Measurements from ENCODE around the gene HAPLN3. TPM values are rescaled to one million over a fixed set of nuclear protein-coding genes. Genes with fewer than 3 reads are reported as not detected.

HAPLN3 gene
- total RNA-seq, 1 donor from 2014 or later, result 5.6 TPM

- ATAC-seq, result no peak
These were observed 36.4 kb downstream of the HAPLN3 start for GRCh38 chr15:88858934-88859333.

DNA sequence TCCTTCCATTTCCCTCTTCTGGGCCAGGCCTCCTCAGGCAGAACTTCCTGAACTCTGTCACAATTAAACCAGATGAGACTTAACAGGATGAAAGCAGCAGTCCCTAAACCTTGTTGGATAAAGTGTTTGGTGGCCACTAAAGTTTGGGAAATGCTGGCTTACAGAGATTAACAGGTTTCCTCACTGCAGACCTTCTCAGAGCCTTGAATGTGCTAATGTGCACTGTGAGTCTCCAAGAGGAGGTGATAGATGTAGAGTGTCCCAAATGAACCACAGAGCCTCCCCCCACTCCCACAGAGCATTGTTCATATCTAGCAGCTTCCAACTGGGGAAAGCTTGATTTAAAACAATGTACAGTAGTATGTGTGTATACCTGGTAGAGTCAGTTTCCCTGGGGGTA, 42.9 kb downstream of the HAPLN3 start:
- ATAC-seq, result no peak

GRCh38 chr15:88849376-88850072, 45.8 kb downstream of the HAPLN3 start:
- no peak for ATAC-seq

DNA sequence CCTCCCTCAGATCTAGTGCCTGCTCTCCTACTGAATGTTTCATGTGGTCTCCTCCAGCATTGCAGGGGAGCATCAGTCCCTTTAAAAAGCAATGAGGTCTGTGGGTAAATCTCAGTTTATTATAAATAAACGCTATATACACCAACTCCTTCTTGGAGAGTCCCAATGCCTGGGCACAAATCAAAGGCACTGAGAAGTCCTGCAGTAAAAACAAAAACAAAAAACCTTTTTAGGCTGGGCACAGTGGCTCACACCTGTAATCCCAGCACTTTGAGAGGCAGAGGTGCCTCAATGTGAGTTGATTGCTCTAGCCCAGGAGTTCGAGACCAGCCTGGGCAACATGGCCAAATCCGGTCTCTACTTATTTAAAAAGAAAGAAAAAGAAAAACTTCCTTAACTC, 47.1 kb downstream of the HAPLN3 start:
- ATAC-seq, result no peak

DNA sequence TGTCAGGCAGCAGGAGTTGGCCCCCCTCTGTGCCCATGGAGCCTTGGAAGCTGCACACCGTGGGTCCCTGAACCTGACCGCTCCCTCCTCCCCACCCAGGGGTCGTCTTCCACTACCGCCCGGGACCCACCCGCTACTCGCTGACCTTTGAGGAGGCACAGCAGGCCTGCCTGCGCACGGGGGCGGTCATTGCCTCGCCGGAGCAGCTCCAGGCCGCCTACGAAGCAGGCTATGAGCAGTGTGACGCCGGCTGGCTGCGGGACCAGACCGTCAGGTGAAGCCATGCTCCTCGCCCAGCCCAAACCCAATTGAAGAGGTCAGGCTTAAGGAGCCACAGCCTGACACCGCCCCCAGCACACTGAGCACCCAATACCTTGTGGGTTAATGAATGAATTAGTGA, 48.2 kb downstream of the HAPLN3 start:
- no peak for ATAC-seq

- no peak for ATAC-seq
These were observed 49.7 kb downstream of the HAPLN3 start for GRCh38 chr15:88845616-88846015.

DNA sequence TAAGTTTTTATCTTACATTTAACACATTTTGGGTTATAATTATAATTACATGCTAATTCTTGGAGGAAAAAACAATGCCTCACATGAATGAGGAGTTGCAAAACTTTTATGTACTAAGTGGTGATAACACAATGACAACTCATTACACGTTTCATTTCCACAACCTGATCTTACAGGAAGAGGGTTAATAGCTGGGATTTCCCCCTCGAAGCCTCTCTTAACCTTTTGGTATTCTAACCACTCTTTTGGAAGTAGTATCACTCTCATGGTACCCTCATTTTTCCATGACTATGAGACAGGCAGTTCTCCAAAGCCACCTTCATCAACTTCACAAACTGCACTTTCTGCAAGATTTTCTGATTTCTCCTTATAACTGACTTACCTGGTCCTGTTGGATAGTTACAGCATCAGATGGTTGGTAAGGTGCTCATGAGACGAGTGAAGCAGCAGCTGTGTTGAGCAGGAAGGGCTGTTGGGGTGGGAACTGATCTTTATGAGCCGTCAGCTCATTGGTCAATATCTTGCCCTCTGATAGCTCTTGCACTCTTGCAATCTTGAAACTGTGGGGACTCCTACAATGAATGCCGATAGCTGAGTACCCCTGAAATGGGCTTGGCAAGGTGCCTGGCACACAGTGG, 50.5 kb downstream of the HAPLN3 start:
- no peak for ATAC-seq

- ATAC-seq, result no peak
These were observed 52.0 kb downstream of the HAPLN3 start for GRCh38 chr15:88843334-88843733.

DNA sequence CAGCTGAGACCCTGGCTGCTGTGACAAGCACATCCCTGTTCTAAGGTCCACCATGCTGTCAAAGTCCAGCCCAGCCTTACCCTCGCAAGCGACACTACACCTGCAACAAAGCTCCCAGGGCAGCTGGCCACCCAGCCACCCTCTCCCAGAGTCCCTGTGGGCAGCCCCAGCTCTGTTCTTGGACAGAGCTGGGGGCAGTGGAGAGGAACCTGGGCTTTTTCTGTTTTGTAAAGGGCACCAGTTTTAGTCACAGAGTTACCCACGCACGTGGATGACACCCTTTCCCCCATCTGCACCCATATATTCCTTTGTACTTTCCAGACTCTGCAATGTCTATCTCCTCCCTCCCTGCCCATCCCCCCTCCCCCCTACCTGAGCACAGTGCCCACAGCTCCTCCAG, 53.2 kb downstream of the HAPLN3 start:
- ATAC-seq, result no peak

DNA sequence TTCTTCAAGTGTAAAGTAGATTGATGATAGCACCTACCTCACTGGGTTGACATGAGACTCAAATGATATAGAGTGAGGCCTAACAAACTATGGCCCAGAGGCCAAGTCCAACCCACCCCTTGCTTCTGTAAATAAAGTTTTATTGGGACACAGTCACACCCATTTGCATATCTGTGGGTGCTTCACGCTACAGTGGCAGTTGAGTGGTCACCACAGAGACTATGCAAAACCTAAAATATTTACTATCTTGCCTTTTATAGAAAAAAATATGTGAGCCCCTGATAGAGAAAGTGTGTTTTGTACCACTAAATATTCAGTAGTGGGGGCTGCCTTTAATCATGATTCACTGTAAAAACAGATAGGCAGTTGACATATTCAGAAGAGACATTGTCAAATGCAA, 54.1 kb downstream of the HAPLN3 start:
- ATAC-seq, result no peak

- no peak for ATAC-seq
These were observed 55.4 kb downstream of the HAPLN3 start for GRCh38 chr15:88839961-88840360.

DNA sequence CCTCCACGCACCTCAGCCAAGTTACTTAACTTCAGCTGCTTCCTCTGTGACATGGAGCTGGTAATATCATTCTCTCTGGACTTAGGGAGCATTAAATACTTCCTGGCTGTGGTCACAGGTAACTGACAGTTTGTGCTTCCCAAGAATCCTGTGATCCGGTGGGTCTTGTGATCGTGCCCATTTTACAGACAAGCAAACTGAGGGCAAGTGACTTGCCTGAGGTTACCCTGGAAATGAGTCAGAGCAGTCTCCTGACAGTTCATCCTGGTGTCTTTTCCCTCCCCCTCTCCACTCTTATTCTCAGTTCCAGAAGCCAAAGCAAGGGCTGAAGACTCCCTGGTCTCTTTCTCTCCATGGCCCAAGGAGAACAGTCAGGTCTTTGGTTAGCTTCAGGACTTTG, 56.2 kb downstream of the HAPLN3 start:
- no peak for ATAC-seq

DNA sequence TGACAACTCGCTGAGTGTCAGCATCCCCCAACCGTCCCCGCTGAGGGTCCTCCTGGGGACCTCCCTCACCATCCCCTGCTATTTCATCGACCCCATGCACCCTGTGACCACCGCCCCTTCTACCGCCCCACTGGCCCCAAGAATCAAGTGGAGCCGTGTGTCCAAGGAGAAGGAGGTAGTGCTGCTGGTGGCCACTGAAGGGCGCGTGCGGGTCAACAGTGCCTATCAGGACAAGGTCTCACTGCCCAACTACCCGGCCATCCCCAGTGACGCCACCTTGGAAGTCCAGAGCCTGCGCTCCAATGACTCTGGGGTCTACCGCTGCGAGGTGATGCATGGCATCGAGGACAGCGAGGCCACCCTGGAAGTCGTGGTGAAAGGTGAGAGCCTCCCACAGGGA, 56.7 kb downstream of the HAPLN3 start:
- no peak for ATAC-seq

- no peak for ATAC-seq
These were observed 59.7 kb downstream of the HAPLN3 start for GRCh38 chr15:88835646-88836045.

DNA sequence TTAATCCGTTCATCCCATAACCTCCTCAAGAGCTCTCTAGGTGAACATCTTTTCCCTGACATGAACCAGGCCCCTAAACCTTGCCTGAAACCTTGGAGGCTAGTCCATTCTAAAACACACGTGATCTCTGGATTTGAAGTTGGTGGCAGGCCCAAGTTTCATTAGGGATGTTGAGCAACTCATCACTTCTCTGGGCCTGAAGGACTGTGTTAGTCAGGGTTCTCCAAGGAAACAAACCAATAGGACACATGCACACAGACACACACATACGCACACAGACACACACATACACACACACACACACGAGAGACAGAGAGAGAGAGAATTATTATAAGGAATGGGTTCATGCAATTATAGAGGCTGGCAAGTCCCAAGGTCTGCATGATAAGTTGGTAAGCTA, 60.2 kb downstream of the HAPLN3 start:
- no peak for ATAC-seq

DNA sequence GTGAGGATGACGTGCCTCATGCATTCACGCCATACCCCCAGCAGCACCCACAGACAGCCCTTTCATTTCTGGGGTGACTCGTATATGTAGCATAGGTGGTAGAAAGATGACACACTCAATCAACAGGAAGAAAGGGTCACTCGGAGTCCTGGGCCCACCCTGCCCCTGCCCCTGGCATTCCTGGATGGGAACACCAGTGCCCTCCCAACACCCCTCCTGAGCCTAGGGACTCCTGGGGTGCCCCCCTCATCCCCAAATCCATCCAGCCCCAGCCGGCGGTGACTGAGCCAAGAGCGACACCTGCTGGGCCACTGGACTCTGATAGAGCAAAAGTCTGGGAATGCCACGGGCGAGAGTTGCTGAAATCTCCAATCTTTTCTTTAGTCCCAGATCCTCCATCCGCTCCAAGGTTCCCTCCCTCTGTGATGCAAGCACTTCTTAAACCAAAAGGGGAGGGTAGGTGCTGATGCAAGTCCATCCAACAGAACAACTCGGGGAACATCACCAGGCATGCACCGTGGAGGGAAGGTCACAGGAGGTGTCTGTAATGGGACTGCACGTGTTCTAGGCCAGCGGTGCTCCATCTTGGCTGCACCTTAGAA, 61.0 kb downstream of the HAPLN3 start:
- peak; percentile 45 for ATAC-seq

DNA sequence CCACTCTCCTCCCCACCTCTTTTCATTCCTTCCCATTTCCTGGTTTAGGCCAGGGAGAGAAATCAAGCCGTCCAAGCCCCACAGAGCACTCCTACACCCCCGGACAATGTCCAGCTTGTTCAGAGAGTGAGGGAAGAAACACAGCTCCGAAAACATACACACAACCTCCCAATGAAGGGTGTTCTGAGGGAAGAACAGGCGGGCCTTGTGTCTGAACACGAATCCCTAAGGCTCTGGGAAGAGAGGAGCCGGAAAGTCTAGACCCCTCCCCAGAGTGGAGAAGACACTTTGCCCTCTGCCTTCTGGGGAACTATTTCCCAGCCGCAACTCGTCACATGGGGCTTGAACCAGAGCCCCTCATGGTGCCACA, 61.6 kb downstream of the HAPLN3 start:
- ATAC-seq, result no peak

DNA sequence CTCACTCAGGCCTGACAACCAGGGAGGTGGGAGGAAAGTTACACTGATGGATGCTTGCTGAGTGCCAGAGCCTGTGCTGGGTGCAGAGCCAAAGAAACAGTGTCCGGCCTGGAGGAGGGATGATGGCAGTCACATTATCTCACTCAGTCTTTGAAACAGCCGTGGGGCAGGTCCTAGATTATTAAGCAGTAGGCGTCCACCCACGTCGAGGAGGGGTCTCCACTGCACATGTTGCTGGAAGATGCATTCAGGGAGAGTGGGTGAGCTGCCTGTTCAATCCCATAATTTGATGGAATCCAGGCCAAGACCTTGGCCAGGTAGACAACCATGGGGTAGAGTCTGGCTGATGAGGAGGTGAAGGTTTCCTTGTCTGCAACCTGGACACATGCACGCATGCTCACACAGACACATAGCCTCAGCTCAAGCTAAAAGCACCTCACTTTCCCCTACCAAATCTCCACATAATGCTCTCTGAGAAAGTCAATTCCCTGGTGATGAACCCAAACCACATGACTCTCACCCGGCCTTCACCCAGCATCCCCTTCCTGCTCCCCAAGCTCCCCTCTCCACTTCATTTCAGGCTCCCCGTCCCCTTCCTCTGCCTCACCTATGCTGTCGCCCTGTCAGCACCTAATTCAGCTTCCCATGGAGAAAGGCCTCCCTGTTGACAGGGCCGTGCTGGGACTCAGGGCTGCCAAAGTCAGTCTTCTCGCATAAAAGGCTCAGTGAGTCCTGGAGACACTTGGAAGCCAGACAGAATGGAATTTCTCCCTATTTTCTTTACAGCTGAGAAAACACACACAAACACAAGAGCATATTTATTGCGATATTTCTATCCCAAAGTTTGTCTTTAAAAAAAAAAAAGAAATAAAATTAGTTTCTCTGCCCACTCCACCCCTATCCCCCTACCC, 62.3 kb downstream of the HAPLN3 start:
- ATAC-seq, result no peak

- ATAC-seq, result no peak
These were observed 65.3 kb downstream of the HAPLN3 start for GRCh38 chr15:88830016-88830415.

DNA sequence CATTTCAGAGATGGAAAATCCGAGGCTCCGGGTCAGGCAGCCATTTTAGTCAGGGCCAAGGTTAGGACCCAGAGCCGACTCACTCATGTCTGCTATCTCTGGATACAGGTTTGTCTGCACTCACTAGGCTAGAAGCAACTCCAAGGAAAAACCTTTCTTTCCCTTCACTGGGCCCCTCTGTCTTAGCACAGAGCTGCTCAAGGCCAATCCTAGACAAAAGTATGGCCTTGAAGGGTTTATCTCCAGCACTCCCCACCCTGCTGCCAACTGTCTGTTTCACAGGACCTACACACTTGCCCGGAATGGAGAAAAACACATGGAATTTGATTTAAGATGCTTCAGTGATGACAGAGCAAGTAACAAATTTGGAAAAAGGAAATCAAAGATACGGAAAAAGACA, 66.6 kb downstream of the HAPLN3 start:
- ATAC-seq, result no peak
